GM18858 (cell line): ENCODE measurements around the gene CXorf49.
"Not testable (repeated sequence)": the region's sequence is repeated elsewhere in the genome, so short reads cannot be mapped to it uniquely, and the experiment has no call there.

Source experiments
- ATAC-seq: cut with Tn5 transposase; IDR thresholded peaks from one replicate; pipeline ENCODE4 v1.9.1; 2021; ENCODE audit not compliant: unreplicated experiment

The CXorf49 gene

DNA sequence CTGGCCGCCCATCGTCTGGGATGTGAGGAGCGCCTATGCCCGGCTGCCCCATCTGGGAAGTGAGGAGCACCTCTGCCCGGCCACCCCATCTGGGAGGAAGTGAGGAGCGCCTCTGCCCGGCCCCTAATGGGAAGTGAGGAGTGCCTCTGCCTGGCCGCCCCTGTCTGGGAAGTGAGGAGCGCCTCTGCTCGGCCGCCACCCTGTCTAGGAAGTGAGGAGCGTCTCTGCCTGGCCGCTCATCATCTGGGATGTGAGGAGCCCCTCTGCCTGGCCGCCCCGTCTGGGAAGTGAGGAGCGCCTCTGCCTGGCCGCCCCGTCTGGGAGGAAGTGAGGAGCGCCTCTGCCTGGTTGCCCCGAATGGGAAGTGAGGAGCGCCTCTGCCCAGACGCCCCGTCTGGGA is 42.4 kb downstream of the CXorf49 start:
- ATAC-seq: not testable (repeated sequence)

DNA sequence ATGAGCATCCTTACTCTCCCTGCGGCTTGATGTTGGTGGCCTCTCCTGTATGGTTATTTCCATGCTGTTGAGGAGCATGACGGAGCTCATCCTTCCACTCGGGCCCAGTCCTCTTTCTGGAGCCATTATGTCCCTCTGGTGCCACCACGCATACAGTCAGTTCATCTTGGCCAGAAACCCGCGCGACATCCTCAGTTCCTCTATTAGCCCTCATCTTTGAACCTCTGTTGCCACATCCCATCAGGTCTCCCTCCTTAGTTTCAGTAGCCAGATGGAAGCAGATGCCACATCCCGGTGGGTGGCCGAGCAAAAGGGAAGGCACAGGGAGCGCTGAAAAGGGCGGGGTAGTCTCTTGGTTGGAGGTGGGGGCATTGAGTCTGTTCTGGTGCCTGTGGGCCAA is 46.1 kb downstream of the CXorf49 start:
- ATAC-seq: no peak

DNA sequence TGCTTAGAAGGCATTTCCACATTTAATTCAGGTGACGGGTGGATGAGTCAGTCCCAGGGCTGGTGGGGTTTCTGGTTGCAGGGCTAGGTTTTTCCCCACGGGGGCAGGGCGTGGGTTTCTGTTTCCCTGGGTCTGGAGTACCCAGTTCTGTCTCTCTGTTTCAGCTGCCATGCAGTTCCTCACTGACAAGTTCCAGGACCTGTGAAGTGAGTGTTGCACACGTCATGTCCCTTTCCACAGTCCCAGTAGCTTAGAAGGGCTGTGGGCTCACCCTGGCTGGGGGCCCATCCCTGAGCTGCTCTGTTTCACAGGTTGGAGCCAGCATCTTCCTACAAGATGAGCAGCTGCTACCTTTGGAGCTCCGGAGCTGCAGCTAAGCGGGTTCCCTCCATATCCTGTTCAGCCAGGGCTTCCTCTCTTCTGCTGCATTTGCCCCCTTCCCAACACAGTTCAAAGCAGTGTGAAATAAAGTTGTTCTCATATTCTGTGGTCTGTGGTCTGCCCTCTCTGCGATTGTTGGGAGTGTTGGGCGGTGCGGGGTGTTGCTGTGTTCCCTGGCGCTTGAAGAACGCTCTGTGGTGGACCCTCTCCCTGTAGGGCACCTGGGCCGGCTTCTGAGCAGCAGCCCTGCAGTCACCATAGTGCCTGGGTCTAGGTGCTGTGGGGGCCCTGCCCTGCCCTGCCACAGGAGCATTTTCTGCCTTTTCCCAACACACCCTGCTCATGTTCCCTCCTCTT is 46.9 kb downstream of the CXorf49 start:
- no peak for ATAC-seq

DNA sequence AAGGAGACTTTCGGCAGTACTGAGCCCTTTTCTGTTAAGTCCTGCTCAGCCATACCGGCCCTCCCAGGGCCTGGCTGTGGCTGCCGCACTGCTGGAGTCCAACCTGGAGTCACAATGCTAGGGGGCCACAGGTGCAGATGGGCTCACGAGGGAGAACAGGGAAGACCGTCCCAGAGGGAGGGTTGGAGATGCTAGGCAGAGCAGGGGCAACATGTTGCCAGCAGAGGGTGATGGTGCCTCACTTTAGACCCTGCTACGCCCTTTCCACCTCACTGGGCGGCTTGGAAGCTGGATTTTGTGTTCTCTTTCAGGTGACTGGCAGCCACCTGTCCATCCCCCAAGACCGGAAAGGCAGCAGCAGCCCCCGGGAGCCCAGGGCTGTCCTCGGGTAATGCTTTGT is 48.1 kb downstream of the CXorf49 start:
- not testable (repeated sequence) for ATAC-seq

DNA sequence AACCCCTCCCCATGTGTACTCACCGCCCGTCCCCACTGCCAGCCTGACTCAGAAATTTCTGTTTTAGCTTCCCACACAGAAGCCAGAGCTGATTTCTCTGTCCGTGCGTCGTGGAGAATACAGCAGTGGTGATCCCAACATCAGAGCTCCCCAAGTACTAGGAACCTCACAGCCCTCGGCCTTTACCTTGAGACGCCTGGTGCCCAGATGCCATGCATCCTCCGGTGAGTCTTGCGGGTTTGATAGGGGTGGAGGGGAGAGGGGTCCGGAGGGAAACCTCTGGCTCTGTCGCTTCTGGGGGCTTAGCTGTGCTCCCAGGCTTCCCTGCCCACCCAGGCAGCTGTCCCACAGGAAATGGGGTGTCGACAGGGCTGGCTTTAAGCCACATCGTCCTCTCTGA is 48.6 kb downstream of the CXorf49 start:
- no peak for ATAC-seq

DNA sequence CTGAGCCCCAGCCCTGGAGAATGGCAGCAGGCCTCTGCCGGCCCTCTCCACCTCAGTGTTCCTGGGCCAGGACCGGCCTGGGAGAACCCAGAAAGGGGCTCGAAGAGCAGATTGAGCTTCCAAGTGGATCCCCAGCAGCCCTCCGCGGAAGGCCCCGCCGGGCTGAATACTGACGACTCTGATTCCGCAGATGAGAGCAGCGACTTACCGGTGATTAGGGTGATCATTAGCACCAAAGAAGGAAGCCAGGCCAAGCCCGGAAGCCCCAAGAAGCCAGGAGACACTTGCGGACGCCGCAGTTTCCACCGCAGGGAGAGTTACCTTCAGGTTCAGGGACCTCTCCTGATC is 49.9 kb downstream of the CXorf49 start:
- ATAC-seq: no peak

DNA sequence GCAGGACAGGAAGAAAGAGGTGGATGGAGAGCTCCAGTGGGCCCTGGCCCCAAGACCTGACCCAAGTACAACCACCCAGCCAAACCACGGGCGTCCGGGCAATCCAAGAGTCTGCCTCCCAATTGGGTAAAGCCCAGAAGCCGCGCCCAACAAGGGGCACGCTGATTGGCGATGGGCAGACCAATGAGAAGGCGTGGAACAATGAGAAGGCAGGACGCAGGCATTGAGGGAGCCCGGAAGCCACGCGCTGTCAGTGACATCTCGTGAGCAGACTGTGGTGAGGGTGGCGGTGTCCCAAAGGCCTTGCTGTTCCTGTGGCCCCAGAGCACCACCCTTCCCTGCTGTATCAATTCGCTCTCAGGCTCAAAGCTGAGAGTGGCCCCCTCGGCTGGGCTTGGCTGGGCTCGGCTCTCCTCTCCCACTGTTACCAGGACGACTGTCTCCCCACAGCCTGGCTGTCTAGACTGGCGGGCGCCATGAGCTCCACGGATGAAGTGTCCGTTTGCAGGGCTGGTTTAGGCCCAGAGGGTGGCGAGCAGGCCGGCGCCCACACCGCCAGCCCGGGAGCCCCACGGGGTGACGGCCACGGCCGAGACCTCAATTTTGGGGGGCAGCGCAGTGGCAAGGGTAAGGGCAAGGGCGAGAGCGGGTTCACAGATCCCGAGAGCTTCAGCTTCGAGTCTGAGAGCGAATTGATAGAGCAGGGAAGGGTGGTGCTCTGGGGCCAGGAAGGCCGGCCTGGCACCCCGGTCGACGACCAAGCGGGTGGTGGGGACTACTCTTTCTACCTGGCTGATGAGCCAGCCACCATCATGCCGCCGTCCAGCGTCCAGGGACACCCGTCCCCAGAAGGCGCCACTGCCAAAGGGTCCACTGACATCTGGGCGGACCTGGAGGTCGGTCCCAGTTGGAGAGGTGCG is 50.5 kb downstream of the CXorf49 start, which contains the start of gene LOC101059915:
Gene LOC101059915, plus strand, starts transcription at position 219 of the 920 bp plus-strand sequence.
- no peak for ATAC-seq

DNA sequence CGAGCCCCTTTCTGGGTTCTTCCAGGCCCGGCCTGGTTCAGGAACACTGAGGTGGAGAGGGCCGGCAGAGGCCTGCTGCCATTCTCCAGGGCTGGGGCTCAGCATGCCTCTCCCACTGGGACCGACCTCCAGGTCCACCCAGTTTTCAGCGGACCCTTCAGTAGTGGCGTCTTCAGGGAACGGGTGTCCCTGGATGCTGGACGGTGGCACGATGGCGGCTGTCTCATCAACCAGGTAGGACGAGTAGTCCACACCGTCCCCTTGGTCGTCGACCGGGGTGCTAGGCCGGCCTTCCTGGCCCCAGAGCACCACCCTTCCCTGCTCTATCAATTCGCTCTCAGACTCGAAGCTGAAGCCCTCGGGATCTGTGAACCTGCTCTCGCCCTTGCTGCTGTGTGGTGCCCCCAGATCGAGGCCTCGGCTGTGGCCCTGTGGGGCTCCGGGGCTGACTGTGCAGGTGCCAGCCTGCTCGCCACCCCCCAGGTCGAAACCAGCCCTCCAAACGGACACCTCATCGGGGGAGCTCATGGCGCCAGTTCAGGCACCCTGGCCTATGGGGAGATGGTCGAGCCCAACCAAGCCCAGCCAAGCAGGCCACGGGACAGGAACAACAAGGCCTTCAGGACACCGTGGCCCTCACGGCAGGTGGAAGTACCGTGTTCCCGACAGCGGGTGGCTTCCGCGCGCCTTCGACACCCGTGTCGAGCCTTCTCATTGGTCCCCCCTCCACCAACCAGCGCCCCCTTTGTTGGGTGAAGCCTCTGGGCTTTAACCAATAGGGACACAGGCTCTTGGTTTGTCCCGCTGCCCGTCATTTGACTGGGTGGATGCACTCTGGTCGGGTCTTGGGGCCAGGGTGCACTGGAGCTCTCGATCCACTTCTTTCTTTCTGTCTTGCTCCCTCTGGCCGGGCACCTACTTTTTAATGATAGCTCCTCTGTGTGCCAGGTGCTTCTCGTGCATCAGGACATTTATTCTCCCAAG is 51.6 kb downstream of the CXorf49 start:
- no peak for ATAC-seq

DNA sequence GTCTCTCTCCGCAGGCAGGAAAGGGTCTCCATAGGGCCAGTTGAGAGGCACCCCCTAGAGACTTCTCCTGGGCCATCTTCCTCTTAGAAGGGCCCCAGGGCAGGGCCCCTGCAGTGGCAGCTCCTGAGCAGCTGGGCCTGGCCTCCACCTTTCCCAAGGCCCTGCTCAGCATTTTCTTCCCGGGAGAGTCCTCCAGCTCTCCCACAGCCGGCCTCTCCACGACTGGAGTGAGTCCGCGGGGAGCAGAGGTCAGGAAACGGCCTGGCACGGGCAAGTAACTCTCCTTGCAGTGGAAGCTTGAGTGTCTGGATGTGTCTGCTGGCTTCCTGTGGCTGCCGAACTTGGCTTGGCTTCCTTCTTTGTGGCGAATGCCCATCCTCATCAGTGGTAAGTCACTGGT is 52.3 kb downstream of the CXorf49 start:
- ATAC-seq: no peak

DNA sequence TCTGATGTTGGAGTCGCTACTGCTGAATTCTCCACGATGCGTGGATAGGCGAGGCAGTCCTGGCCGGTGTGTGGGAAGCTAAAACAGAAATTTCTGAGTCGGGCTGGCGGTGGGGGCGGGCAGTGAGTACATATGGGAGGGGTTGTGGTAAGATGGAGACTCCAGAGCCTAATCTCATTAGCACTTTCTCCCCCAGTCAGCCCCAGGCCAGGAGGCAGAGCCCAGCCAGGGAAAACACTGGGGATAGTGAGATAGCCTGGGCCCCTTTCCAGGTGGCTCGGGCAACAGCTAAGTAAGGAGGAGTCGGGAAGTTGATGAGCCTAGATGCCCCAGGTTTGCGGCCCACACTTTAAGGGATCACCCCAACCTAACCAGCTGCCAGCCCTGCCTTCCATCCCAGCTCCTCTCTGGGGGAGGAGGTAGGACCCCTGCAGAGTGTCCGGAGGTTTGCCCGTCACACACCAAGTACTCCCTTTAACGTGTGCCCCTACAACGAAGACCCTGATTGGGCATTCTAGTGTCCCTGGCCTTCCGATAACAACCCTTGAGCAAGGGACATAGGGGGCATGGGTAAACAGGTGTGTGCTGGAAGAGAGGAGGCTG is 53.1 kb downstream of the CXorf49 start:
- no peak for ATAC-seq
